HepG2 (cell line): Measurements from ENCODE around the gene SEMA3B. TPM values are rescaled to one million over a fixed set of nuclear protein-coding genes. Genes with fewer than 3 reads are reported as not detected.

Experiments used
- CBX1 ChIP-seq: IDR thresholded peaks from one replicate; pipeline ENCODE4 v1.6.1; 2016; ENCODE audit warnings: antibody characterized with exemption, low read depth
- CERS6 ChIP-seq: sonication (generic); formaldehyde crosslinking; IDR thresholded peaks from 2 replicates; pipeline ENCODE4 v1.5.0; 2020; ENCODE audit warnings: missing genetic modification reagents
- DRAP1 ChIP-seq: IDR thresholded peaks from 2 replicates; pipeline ENCODE4 v1.6.1; 2016; ENCODE audit warnings: missing genetic modification reagents, missing compliant biosample characterization
- IRF9 ChIP-seq: sonication (generic); formaldehyde crosslinking; IDR thresholded peaks from 2 replicates; pipeline ENCODE4 v1.8.0; 2022; ENCODE audit warnings: missing genetic modification reagents, mild to moderate bottlenecking, borderline replicate concordance
- NFKB2 ChIP-seq: sonication (generic); formaldehyde crosslinking; IDR thresholded peaks from 2 replicates; pipeline ENCODE4 v1.4.0; 2020; ENCODE audit warnings: missing genetic modification reagents, borderline replicate concordance
- NONO ChIP-seq, 2 experiments: fragments of 450-650 bp in 1 of 2; sonication (generic) in 1 of 2; formaldehyde crosslinking in 1 of 2; IDR thresholded peaks in 1 of 2; conservative IDR thresholded peaks in 1 of 2; 2 replicates each; pipeline versions ENCODE4 v1.6.1 to v1.8.0; 2017 to 2022; ENCODE audit warnings: mild to moderate bottlenecking in 1 of 2, missing genetic modification reagents in 1 of 2, moderate library complexity in 1 of 2
- REL ChIP-seq: sonication (generic); formaldehyde crosslinking; conservative IDR thresholded peaks from 2 replicates; pipeline ENCODE4 v1.8.0; 2022; ENCODE audit warnings: mild to moderate bottlenecking, missing genetic modification reagents, moderate library complexity
- SKI ChIP-seq: fragments of 450-650 bp; IDR thresholded peaks from one replicate; pipeline ENCODE4 v1.6.1; 2018; ENCODE audit warnings: mild to moderate bottlenecking; ENCODE audit not compliant: partially characterized antibody
- ZFP62 ChIP-seq: sonication (generic); formaldehyde crosslinking; IDR thresholded peaks from 2 replicates; pipeline ENCODE4 v1.4.0; 2020; ENCODE audit warnings: missing genetic modification reagents
- ZNF10 ChIP-seq: sonication (generic); formaldehyde crosslinking; IDR thresholded peaks from 2 replicates; pipeline ENCODE4 v1.4.0; 2020; ENCODE audit warnings: mild to moderate bottlenecking, low read depth, missing genetic modification reagents, borderline replicate concordance
- ZNF180 ChIP-seq: sonication (generic); formaldehyde crosslinking; IDR thresholded peaks from 2 replicates; pipeline ENCODE4 v1.4.0; 2020; ENCODE audit warnings: low read depth, missing genetic modification reagents, borderline replicate concordance
- ZNF235 ChIP-seq: sonication (generic); formaldehyde crosslinking; IDR thresholded peaks from 2 replicates; pipeline ENCODE4 v1.8.1; 2023; ENCODE audit warnings: mild to moderate bottlenecking, missing genetic modification reagents, borderline replicate concordance
- polyA plus RNA-seq, 8 experiments: library from polyadenylated mRNA; depleted of rRNA in 3 of 8; stranded (reverse) in 7 of 8; unstranded in 1 of 8; fragments of >200 nt; fragmentation: Illumina TruSeq in 4 of 8; extraction: Trizol in 4 of 8; gene quantifications; 2 replicates each; pipeline versions ENCODE4 v1.2.1 to v1.2.3, GENCODE V29; 2011 to 2016; ENCODE audit warnings: low read depth in 4 of 8, missing spikeins in 1 of 8, mixed read lengths in 1 of 8; ENCODE audit not compliant: insufficient read depth in 1 of 8
- total RNA-seq, 5 experiments: library from RNA; depleted of rRNA; stranded (reverse); fragments of >200 nt; fragmentation: Illumina TruSeq; extraction: Trizol; gene quantifications; 2 replicates each; pipeline ENCODE4 v1.2.3, GENCODE V29; 2016; ENCODE audit warnings: low read depth in 1 of 5
- TF ChIP-seq, protein P1 (sequence below): sonication (generic); formaldehyde crosslinking; IDR thresholded peaks from 2 replicates; pipeline ENCODE4 v1.8.1; 2023; ENCODE audit warnings: mild to moderate bottlenecking, missing genetic modification reagents, borderline replicate concordance
- TF ChIP-seq, protein P2 (sequence below): sonication (generic); formaldehyde crosslinking; IDR thresholded peaks from 2 replicates; pipeline ENCODE4 v1.4.0; 2020; ENCODE audit warnings: missing genetic modification reagents
- TF ChIP-seq, protein P3 (sequence below): IDR thresholded peaks from 2 replicates; pipeline ENCODE4 v1.4.0; 2020; ENCODE audit warnings: mild to moderate bottlenecking, missing genetic modification reagents
- TF ChIP-seq, protein P4 (sequence below): sonication (generic); formaldehyde crosslinking; IDR thresholded peaks from 2 replicates; pipeline ENCODE4 v1.4.0; 2020; ENCODE audit warnings: missing genetic modification reagents

The SEMA3B gene
- total and polyA plus RNA-seq, 2 of the 13 experiments (the other 11 are each of a cell fraction or from before 2014, with no cell fraction given): 93.2 to 158 TPM

- 0 out of 2 replicates have a peak, but pooled peaks have one; percentile 16 for TF ChIP-seq NFKB2 (CRISPR knock-in tag)
- no peak for TF ChIP-seq REL (CRISPR knock-in tag)
- no peak for TF ChIP-seq ZNF180 (CRISPR knock-in tag)
- no peak for TF ChIP-seq ZNF10 (CRISPR knock-in tag)
- TF ChIP-seq NONO (IDR thresholded peaks at IDR 0.05): no peak
- no peak; the same call in 1 of the 2 replicates for TF ChIP-seq NONO (CRISPR knock-in tag; conservative IDR thresholded peaks at IDR 0.05)
- TF ChIP-seq, protein P1, sequence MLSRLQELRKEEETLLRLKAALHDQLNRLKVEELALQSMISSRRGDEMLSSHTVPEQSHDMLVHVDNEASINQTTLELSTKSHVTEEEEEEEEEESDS (CRISPR knock-in tag): peak; percentile 88; the same call in 1 of the 2 replicates
- TF ChIP-seq, protein P2, sequence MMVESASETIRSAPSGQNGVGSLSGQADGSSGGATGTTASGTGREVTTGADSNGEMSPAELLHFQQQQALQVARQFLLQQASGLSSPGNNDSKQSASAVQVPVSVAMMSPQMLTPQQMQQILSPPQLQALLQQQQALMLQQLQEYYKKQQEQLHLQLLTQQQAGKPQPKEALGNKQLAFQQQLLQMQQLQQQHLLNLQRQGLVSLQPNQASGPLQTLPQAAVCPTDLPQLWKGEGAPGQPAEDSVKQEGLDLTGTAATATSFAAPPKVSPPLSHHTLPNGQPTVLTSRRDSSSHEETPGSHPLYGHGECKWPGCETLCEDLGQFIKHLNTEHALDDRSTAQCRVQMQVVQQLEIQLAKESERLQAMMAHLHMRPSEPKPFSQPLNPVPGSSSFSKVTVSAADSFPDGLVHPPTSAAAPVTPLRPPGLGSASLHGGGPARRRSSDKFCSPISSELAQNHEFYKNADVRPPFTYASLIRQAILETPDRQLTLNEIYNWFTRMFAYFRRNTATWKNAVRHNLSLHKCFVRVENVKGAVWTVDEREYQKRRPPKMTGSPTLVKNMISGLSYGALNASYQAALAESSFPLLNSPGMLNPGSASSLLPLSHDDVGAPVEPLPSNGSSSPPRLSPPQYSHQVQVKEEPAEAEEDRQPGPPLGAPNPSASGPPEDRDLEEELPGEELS: no peak
- TF ChIP-seq SKI: peak; percentile 13
- no peak for TF ChIP-seq CERS6 (CRISPR knock-in tag)
- no peak for TF ChIP-seq ZFP62 (CRISPR knock-in tag)
- TF ChIP-seq DRAP1: peak; percentile 99
- TF ChIP-seq ZNF235 (CRISPR knock-in tag): peak; percentile 66; the same call in 1 of the 2 replicates
- TF ChIP-seq IRF9: 0 out of 2 replicates have a peak, but pooled peaks have one; percentile 26
- TF ChIP-seq, protein P3, sequence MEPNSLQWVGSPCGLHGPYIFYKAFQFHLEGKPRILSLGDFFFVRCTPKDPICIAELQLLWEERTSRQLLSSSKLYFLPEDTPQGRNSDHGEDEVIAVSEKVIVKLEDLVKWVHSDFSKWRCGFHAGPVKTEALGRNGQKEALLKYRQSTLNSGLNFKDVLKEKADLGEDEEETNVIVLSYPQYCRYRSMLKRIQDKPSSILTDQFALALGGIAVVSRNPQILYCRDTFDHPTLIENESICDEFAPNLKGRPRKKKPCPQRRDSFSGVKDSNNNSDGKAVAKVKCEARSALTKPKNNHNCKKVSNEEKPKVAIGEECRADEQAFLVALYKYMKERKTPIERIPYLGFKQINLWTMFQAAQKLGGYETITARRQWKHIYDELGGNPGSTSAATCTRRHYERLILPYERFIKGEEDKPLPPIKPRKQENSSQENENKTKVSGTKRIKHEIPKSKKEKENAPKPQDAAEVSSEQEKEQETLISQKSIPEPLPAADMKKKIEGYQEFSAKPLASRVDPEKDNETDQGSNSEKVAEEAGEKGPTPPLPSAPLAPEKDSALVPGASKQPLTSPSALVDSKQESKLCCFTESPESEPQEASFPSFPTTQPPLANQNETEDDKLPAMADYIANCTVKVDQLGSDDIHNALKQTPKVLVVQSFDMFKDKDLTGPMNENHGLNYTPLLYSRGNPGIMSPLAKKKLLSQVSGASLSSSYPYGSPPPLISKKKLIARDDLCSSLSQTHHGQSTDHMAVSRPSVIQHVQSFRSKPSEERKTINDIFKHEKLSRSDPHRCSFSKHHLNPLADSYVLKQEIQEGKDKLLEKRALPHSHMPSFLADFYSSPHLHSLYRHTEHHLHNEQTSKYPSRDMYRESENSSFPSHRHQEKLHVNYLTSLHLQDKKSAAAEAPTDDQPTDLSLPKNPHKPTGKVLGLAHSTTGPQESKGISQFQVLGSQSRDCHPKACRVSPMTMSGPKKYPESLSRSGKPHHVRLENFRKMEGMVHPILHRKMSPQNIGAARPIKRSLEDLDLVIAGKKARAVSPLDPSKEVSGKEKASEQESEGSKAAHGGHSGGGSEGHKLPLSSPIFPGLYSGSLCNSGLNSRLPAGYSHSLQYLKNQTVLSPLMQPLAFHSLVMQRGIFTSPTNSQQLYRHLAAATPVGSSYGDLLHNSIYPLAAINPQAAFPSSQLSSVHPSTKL (CRISPR knock-in tag): no peak; the same call in none of the 2 replicates
- TF ChIP-seq CBX1: no peak
- TF ChIP-seq, protein P4, sequence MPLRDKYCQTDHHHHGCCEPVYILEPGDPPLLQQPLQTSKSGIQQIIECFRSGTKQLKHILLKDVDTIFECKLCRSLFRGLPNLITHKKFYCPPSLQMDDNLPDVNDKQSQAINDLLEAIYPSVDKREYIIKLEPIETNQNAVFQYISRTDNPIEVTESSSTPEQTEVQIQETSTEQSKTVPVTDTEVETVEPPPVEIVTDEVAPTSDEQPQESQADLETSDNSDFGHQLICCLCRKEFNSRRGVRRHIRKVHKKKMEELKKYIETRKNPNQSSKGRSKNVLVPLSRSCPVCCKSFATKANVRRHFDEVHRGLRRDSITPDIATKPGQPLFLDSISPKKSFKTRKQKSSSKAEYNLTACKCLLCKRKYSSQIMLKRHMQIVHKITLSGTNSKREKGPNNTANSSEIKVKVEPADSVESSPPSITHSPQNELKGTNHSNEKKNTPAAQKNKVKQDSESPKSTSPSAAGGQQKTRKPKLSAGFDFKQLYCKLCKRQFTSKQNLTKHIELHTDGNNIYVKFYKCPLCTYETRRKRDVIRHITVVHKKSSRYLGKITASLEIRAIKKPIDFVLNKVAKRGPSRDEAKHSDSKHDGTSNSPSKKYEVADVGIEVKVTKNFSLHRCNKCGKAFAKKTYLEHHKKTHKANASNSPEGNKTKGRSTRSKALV (CRISPR knock-in tag): 0 out of 2 replicates have a peak, but pooled peaks have one; percentile 2
Observed at GRCh38 chr3:50303013-50303815, 34.3 kb downstream of the SEMA3B start, which contains the start of gene HYAL1 (continued).
